ENCODE measurements around the gene WDHD1.
"Not testable (repeated sequence)": the region's sequence is repeated elsewhere in the genome, so short reads cannot be mapped to it uniquely, and the experiment has no call there.

The WDHD1 gene

DNA sequence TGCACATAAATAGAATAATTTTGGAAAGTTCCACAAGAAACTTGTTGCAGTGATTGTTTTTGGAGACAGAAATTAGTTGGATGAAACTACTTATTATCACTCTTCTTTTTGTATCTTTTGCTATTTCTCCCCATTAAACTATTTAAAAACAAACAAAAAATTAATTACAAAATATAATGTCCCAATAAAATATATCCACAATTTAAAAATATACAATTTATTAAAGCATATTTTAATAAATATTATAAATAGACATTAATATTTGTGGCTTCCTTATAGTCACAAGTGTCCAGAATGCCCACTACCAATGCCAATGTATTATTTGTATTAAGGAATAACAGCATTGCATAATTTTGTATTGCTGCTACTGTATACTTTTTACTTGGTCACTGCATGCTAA, 71.8 kb downstream of the WDHD1 start:
- DNase-seq (ENCODE audit: low read depth in 2 of 2): no peak

DNA sequence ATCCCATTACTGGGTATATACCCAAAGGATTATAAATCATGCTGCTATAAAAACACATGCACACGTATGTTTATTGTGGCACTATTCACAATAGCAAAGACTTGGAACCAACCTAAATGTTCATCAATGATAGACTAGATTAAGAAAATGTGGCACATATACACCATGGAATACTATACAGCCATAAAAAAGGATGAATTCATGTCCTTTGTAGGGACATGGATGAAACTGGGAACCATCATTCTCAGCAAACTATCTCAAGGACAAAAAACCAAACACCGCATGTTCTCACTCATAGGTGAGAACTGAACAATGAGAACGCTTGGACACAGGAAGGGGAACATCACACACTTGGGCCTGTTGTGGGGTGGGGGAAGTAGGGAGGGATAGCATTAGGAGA, 73.3 kb downstream of the WDHD1 start:
- not testable (repeated sequence) for DNase-seq (ENCODE audit: low read depth in 2 of 2)

DNA sequence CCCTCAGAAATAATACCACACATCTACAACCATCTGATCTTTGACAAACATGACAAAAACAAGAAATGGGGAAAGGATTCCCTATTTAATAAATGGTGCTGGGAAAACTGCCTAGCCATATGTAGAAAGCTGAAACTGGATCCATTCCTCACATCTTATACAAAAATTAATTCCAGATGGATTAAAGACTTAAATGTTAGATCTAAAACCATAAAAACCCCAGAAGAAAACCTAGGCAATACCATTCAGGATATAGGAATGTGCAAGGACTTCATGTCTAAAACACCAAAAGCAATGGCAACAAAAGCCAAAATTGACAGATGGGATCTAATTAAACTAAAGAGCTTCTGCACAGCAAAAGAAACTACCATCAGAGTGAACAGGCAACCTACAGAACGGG, 74.1 kb downstream of the WDHD1 start:
- not testable (repeated sequence) for DNase-seq (ENCODE audit: low read depth in 2 of 2)

DNA sequence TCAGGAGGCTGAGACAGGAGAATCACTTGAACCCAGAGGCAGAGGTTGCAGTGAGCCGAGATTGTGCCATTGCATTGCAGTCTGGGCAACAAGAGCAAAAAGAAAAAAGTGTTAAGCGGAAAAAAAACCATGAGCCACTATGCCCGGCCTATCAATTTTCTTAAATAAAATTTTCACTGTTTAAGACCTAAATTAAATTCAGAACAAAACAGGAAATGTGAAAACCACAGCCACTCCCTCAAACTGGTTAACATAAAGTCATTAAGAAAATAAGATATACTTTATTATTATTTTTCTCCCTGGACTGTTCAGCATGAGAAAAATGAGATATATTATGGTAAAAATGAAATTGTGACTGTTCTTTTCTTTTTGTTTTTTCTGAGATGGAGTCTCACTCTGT, 79.7 kb downstream of the WDHD1 start:
- DNase-seq (ENCODE audit: low read depth in 2 of 2): no peak

DNA sequence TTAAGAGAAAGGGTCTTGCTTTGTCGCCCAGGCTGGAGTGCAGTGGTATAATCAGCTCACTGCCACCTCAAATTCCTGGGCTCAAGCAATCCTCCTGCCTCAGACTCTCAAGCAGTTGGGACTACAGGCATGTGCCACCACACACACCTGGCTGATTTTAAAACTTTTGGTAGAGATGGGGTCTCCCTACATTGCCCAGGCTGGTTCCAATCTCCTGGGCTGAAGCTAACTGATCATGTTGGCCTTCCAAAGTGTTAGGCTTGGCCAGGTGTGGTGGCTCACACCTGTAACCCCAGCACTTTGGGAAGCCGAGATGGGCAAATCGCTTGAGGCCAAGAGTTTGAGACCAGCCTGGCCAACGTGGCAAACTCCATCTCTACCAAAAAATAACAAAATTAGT, 80.4 kb downstream of the WDHD1 start:
- DNase-seq (ENCODE audit: low read depth in 2 of 2): no peak

DNA sequence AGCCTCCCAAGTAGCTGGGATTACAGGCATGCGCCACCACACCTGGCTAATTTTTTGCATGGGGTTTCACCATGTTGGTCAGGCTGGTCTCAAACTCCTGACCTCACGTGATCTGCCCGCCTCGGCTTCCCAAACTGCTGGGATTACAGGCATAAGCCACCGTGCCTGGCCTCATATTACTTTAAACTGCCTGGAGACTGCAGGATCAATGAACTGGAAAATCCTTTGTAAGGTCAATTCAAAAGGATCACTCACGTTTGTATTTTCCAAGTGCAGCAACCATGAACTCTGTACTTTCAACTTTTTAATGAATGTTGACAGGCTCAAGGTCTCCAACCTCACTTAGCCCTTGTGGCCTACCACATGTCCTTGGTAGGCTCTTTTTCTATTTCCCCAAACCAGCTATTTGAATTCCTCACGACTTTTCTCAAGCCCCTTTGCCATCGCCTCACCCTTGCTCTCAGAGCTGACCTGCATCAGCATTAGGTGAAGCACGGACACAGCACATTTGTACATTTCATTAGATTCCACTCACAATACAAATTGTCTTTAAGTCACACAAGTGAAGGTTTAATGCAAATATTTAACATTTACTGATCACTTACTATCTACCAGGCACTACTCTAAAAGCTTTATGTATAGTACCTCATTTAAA, 82.0 kb downstream of the WDHD1 start:
- DNase-seq (ENCODE audit: low read depth in 2 of 2): no peak

DNA sequence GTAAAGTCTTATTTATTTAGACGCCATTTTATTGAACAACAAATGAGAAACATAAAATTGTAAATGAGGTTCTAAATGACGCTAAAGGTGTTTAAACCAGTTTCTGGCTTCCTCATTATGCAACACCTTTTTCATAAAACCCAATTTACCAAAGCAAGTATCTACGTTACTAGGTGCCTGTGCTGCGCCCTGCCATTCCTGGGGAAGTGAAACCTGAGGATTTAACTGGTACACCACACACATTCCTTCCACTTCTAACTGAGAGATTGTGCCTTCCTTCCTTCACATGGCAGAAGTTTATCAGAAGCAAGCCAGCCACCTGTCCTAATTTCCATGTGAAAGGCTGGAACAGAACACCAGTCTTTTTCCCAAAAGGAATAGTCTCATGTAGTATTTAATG, 84.0 kb downstream of the WDHD1 start:
- no peak for DNase-seq (ENCODE audit: low read depth in 2 of 2)

DNA sequence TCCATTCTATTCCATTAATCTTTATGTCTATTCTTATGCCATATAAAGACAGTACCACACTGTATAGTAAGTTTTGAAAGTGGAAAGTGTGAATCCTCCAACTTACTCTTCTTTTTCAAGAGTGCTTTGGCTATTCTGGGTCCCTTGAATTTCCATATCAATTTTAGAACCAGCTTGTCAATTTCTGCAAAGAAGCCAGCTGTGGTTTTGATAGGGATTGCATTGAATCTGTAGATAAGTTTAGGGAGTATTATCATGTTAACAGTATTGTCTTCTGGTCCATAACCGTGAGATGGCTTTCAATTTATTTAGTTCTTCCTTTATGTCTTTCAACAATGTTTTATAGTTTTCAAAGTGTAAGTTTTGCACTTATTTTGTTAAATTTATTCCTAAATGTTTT, 90.1 kb downstream of the WDHD1 start:
- no peak for DNase-seq (ENCODE audit: low read depth in 2 of 2)

DNA sequence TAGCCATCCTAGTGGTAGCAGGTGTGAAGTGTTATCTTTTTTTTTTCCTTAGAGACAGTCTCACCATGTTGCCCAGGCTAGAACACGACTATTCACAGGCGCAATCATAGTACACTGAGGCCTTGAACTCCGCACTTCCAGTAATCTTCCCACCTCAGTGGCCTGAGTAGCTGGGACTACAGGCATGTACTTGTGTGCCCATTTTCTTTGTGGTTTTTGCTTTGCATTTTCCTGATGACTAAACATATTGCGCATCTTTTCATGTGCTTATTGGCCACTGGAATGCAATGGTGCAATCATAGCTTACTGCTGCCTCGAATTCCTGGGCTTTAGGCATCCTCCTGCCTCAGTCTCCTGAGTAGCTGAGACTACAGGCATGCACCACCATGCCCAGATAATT, 90.9 kb downstream of the WDHD1 start:
- no peak for DNase-seq (ENCODE audit: low read depth in 2 of 2)

DNA sequence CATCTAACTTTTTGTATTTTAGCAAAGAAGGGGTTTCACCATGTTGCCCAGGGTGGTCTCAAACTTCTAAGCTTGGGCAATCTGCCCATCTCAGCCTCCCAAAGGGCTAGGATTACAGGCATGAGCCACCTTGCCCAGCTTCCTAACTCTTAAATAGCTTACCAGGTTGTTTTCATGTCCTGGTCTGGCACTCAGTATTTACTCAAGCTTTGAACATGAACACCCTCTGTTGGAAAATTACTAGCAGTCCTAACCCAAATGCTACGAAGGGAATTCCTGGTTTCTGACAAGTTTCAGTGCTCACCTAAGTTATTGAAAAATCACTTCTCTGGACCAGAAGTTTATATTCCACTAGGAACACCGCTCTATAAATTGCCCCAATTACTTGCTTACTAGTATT, 91.8 kb downstream of the WDHD1 start:
- no peak for DNase-seq (ENCODE audit: low read depth in 2 of 2)

DNA sequence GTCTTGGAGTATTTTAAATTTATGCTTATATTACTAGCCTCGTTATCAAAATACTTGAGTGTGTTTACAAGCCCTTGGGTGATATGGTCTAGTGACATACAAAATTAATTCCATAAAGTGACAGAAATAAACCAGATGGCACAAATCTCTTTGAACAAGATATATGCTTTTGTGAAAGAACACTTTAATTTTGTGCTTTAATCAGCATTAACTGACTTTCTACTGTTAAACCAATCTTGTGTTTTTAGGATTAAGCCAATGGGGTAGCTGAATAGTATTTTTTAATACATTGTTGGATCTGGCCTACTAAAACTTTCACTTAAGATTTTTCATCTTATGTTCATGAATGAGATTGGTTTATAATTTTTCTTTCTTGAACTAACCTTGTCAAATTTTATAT, 93.9 kb downstream of the WDHD1 start:
- no peak for DNase-seq (ENCODE audit: low read depth in 2 of 2)

DNA sequence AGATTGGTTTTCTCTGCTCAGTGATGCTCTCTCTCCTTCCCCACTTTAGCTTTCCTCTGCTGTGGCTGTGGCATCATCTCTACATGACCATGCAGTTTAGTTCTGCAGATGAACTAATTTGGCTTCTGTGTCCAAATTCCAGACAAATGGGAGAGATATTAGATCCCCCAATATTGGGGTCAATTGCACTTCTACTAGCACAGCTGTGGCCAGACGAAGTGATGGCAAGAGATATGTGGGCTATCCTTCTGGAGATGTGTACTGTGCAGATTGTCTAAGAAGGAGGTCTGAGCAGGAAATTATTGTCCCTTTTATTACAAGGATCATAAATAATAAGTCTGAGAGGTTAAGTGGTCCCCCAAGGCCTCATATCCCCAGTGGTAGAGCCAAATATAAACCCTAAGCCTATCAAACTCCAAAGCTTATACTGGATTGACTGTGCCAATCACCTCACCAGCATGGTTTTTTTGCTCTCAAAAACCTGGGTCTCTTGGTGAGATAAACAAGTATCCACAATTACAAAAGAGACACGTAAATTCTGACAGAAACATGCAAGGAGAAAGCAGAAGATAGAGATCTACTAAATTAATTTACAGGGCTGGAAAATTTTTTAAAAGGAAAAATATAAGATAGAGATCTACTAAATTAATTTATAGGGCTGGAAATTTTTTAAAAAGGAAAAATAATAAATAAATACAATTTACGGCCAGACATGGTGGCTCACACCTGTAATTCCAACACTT, 95.1 kb downstream of the WDHD1 start:
- DNase-seq (ENCODE audit: low read depth in 2 of 2): no peak

DNA sequence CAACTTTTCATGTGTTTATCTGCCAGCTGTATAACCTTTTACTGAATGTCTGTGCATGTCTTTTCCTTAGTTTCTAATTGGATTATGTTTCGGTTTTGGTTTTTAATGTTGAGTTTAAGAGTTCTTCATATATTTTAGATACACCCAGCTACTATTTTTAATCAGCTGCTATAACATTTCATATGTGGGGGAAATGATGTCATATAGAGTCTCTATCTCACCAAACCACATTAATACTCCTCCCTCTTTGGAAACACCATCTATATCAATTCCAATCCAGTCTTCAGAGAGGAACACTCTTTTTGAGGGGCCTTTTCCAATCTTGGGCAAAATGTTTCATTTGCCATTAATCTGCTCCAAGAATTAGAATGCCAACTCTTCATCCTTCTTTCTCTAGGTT, 95.8 kb downstream of the WDHD1 start:
- no peak for DNase-seq (ENCODE audit: low read depth in 2 of 2)

DNA sequence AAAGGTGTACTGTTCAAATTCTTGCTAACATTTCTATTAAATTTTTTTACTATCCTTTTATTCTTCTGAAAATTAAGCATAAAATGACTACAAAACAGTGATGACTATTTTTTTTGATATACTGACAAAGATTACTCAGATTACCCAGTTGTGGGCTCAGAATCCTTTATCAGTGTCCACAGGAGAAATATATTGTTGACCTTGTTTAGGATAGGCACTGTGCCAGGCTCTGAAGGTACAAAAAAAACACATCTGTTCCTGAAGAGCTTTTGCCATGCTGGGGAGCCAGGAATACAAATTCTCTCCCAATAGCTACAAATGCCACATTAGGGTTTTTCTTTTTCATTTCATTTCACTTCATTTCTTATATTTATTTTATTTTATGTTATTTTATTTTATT, 97.3 kb downstream of the WDHD1 start:
- DNase-seq (ENCODE audit: low read depth in 2 of 2): no peak

DNA sequence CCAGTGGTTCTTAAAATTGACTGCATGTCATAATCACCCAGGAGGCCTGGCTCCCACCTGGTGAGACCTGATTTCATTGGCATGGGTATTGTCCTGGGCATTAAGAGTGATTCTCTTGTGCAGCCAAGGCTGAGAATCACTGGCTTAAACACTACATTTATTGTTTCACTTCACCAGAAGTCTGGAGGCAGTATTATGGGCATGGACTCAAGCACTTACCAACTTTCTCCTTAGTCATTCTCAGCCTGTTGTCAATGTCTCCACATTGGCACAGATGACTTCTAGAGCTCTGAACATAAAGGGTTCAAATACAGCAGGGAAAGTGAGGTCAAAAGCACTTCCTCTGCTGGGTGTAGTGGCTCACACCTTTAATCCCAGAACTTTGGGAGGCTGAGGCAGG, 98.7 kb downstream of the WDHD1 start:
- no peak for DNase-seq (ENCODE audit: low read depth in 2 of 2)

DNA sequence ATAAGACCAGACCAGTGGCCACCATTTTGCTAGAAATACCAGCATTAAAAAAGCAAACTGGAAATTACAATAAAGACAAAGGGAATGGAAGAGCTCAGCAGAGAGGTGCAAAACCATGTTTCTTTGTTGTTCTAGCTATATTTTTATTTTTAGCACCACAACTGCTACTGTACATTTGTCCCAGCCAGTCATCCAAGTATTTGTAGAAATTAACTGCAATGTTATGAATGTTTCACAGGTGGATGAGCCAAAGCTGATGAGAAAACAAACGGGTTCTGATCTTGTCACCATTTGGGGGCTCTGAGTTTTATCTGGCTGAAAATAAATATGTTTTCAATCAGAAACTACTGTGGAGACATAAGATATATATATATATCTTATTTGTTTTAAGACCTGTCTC, 99.3 kb downstream of the WDHD1 start:
- DNase-seq (ENCODE audit: low read depth in 2 of 2): no peak

DNA sequence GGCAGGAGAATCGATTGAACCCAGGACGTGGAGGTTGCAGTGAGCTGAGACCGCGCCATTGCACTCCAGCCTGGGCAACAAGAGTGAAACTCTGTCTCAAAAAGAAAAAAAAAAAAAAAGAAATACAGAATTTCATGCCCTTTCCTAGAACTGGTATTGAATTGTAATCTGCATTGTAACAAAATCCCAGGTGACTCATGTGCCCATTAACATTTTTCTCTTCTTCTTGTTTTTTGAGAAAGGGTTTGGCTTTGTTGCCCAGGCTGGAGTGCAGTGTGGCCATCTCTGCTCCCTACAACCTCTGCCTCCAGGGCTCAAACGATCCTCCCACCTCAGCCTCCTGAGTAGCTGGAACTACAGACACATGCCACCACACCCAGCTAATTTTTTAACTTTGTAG, 100.3 kb downstream of the WDHD1 start:
- not testable (repeated sequence) for DNase-seq (ENCODE audit: low read depth in 2 of 2)

DNA sequence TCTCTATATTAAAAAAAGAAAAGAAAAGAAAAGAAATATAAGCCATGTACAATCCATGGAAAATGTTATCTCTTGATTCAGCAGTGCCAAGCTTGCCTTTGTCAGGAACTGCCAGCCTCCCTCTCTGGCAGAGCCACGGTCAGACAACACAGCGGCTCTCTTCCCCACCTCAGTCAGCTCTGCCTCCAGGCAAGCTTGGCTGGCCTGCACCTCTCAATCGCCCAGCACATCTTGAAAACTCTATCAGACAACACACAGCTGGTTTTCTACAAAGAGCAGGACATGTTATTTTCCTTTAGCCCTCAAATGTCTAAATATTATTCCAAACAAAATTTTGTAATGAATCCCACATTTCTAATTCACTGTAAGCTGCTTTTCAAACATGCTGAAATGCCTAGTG, 104.3 kb downstream of the WDHD1 start:
- no peak for DNase-seq (ENCODE audit: low read depth in 2 of 2)

DNA sequence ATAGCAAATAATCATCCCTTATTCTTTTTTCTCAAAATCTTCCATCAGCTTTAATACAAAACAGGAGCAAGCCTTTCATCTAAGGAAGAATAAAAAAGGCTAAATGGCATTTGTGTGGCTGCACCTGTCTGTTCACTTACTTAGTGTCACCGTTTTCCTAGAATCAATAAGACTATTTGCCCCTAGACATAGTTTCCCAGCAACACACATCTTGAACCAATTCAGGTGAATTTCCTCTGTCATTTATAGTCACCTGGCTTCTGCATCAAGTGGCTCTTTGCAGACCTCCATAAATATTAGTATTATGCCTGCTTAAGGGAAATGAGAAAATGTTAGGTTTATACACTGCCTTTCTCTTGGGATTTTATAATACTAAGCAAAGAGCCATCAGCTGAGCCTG, 106.8 kb downstream of the WDHD1 start:
- DNase-seq (ENCODE audit: low read depth in 2 of 2): no peak

DNA sequence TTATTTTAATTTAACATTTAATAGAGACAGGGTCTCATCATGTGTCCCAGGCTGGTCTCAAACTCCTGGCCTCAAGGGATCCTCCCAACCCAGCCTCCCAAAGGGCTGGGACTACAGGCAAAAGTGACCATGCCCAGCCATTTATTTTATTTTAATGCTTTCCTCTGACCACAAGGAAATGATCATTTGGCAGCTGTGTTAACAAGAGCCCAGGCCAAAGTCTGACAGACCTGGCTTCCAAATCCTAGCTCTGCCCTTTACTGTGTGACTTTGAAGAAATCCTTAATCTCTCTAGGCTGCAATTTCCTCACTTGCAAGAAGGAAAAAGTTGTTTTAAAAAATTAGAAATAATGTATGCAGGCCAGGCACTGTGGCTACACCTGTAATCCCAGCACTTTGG, 107.6 kb downstream of the WDHD1 start:
- no peak for DNase-seq (ENCODE audit: low read depth in 2 of 2)

DNA sequence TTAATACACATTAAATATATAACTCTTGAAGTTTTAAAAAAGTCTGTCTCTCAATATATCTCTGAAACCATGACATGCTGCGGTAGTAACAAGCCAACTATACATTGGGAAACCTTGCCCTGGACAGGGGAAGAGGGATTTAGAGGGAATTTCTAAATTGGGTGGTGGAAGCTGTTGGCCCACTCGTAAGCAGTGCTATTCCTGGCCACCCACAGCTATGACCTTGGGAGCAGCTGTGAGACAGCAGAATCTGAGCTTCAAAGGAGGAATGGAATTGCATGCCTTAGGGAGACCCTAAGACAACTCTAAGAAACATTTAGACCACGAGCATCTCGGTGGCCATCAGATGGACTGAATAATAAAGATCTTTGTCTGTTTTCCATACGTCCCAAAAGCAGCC, 108.5 kb downstream of the WDHD1 start:
- DNase-seq (ENCODE audit: low read depth in 2 of 2): no peak

DNA sequence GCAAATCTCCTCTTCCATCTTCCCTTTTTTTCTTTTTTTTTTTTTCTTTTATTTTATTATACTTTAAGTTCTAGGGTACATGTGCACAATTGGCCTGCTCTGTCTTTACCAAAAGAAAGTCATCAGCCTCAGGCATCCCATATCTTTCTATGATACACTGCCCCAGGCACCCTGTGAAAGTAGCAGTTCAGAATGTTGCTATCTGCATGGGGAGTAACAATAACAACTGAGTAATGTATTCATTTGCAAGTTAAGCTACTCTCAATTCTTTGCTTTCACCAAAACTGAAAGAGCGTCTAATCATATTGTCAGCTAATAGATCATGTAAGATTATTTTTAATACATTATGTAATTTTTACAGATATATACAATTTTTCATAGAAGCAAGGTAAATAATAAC, 110.8 kb downstream of the WDHD1 start:
- DNase-seq (ENCODE audit: low read depth in 2 of 2): no peak

DNA sequence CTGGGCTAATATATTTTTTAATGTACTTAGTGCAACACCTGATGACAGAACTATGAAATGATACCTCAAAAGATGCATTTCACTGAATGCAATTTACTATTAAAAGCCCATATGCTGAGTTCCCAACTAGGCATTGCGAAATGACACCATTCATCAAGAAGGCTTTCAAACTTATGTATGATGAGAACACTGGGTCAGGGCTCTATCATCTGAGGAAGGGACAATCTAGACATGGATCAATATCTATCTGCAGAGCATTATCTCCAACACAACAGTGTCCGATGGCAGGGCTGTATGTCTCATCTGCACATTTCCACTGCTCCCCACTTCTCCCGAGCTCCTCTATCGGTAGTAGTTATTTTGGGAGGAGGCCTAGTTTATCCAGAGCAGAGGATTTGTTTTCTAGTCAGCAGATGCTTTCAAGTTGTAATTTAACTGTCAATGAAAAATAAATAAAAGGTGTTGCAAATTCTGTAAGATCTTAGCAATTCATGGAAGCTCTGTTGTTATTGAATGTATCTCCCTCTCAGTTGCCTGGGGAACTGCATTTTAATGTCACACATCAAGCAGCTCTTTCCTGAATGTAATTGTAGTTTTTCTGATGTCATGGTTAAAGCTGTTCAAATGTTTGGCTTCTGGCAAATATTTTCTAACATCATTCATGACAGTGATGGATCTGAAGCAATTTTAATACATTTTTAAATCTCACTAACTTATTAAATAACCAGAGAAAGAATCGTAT, 116.9 kb downstream of the WDHD1 start:
- no peak for DNase-seq (ENCODE audit: low read depth in 2 of 2)
